LHCN-M2 (cell line): ENCODE measurements around the gene HES5. TPM values are rescaled to one million over a fixed set of nuclear protein-coding genes. Genes with fewer than 3 reads are reported as not detected.

Experiments used
- DNase-seq: peaks from one replicate; pipeline ENCODE4 v3.0.0-alpha.2; 2012; ENCODE audit warnings: low read depth
- total RNA-seq: library from RNA; depleted of rRNA; stranded (reverse); fragments of >200 nt; gene quantifications from 2 replicates; pipeline ENCODE4 v1.2.3, GENCODE V29; 2014

The HES5 gene
- total RNA-seq, 1 experiment from 2014 or later, result not detected

- DNase-seq, result no peak
Observed at GRCh38 chr1:2532485-2533160, 2.6 kb upstream of the HES5 start.

GRCh38 chr1:2530513-2531361, 674 bp upstream of the HES5 start:
- DNase-seq, result no peak

- DNase-seq, result no peak
Observed at GRCh38 chr1:2528966-2529783, 888 bp downstream of the HES5 start.

- DNase-seq, result no peak
Observed at GRCh38 chr1:2528611-2528965, 1.5 kb downstream of the HES5 start.

GRCh38 chr1:2528016-2528415, 2.0 kb downstream of the HES5 start:
- no peak for DNase-seq

- no peak for DNase-seq
Observed at GRCh38 chr1:2527556-2527860, 2.6 kb downstream of the HES5 start.

- peak; percentile 52 for DNase-seq
Observed at GRCh38 chr1:2526824-2527555, 3.1 kb downstream of the HES5 start.

- DNase-seq, result peak; percentile 88
Observed at GRCh38 chr1:2525920-2526823, 3.9 kb downstream of the HES5 start, which contains the start of gene PANK4. Gene PANK4 (minus strand): TSS chr1:2526596. CDS start chr1:2526587, 9 bp downstream.

GRCh38 chr1:2525572-2525919, 4.5 kb downstream of the HES5 start:
- no peak for DNase-seq

- no peak for DNase-seq
Observed at GRCh38 chr1:2523891-2524609, 6.0 kb downstream of the HES5 start.

- DNase-seq, result no peak
Observed at GRCh38 chr1:2523191-2523890, 6.7 kb downstream of the HES5 start.

- DNase-seq, result no peak
Observed at GRCh38 chr1:2522230-2522629, 7.8 kb downstream of the HES5 start.

- DNase-seq, result no peak
Observed at GRCh38 chr1:2520806-2521205, 9.3 kb downstream of the HES5 start.

- DNase-seq, result no peak
Observed at GRCh38 chr1:2520206-2520605, 9.9 kb downstream of the HES5 start.

- no peak for DNase-seq
Observed at GRCh38 chr1:2519729-2520128, 10.3 kb downstream of the HES5 start.

GRCh38 chr1:2519029-2519685, 10.9 kb downstream of the HES5 start:
- no peak for DNase-seq

GRCh38 chr1:2518528-2518927, 11.5 kb downstream of the HES5 start:
- DNase-seq, result no peak

- no peak for DNase-seq
Observed at GRCh38 chr1:2517966-2518365, 12.1 kb downstream of the HES5 start.

- no peak for DNase-seq
Observed at GRCh38 chr1:2516946-2517345, 13.1 kb downstream of the HES5 start.
